Measurements from ENCODE around the gene ERC1.

DNA sequence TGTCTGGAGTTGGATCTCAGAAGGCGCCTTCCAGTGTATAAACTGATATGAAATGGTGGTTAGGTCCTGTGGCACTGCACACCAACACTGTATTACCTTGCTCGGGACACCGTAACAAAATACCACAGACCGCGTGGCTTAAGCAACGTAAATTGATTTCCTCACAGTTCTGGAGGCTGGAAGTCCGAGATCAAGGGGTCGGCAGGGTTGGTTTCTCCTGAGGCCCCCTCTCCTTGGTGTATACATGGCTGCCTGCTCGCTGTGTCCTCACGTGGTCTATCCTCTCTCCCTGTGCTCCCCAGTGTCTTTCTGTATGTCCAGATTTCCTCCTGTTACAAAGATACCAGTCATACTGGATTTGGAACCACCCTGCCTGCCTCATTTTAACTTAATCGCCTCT lies 475.0 kb downstream of the ERC1 start:
- TF ChIP-seq, protein P1, sequence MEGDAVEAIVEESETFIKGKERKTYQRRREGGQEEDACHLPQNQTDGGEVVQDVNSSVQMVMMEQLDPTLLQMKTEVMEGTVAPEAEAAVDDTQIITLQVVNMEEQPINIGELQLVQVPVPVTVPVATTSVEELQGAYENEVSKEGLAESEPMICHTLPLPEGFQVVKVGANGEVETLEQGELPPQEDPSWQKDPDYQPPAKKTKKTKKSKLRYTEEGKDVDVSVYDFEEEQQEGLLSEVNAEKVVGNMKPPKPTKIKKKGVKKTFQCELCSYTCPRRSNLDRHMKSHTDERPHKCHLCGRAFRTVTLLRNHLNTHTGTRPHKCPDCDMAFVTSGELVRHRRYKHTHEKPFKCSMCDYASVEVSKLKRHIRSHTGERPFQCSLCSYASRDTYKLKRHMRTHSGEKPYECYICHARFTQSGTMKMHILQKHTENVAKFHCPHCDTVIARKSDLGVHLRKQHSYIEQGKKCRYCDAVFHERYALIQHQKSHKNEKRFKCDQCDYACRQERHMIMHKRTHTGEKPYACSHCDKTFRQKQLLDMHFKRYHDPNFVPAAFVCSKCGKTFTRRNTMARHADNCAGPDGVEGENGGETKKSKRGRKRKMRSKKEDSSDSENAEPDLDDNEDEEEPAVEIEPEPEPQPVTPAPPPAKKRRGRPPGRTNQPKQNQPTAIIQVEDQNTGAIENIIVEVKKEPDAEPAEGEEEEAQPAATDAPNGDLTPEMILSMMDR (IDR thresholded peaks at IDR 0.05) = no peak
- no peak for TF ChIP-seq POLR2AphosphoS5 (IDR thresholded peaks at IDR 0.05)
